ENCODE measurements around the gene OTULIN.

The OTULIN gene

GRCh38 chr5:14721990-14722656, 57.6 kb downstream of the OTULIN start:
- no peak for DNase-seq (ENCODE audit: low read depth)

GRCh38 chr5:14722923-14723322, 58.4 kb downstream of the OTULIN start:
- DNase-seq (ENCODE audit: low read depth): no peak

- DNase-seq (ENCODE audit: low read depth): no peak
Measured at GRCh38 chr5:14723701-14724132, 59.2 kb downstream of the OTULIN start.

GRCh38 chr5:14724633-14725032, 60.1 kb downstream of the OTULIN start:
- no peak for DNase-seq (ENCODE audit: low read depth)

GRCh38 chr5:14726066-14726838, 61.7 kb downstream of the OTULIN start:
- DNase-seq (ENCODE audit: low read depth): no peak

GRCh38 chr5:14727428-14727865, 62.9 kb downstream of the OTULIN start:
- DNase-seq (ENCODE audit: low read depth): no peak

- DNase-seq (ENCODE audit: low read depth): no peak
Measured at GRCh38 chr5:14727928-14728458, 63.5 kb downstream of the OTULIN start.

- no peak for DNase-seq (ENCODE audit: low read depth)
Measured at GRCh38 chr5:14728459-14728938, 64.0 kb downstream of the OTULIN start.

- DNase-seq (ENCODE audit: low read depth): no peak
Measured at GRCh38 chr5:14729448-14730385, 65.2 kb downstream of the OTULIN start.

GRCh38 chr5:14730466-14730865, 65.9 kb downstream of the OTULIN start:
- DNase-seq (ENCODE audit: low read depth): no peak

GRCh38 chr5:14730881-14731280, 66.4 kb downstream of the OTULIN start:
- no peak for DNase-seq (ENCODE audit: low read depth)

- DNase-seq (ENCODE audit: low read depth): no peak
Measured at GRCh38 chr5:14732991-14733390, 68.5 kb downstream of the OTULIN start.

GRCh38 chr5:14733661-14734060, 69.1 kb downstream of the OTULIN start:
- DNase-seq (ENCODE audit: low read depth): no peak

GRCh38 chr5:14734396-14734795, 69.9 kb downstream of the OTULIN start:
- no peak for DNase-seq (ENCODE audit: low read depth)

GRCh38 chr5:14735944-14736343, 71.4 kb downstream of the OTULIN start:
- no peak for DNase-seq (ENCODE audit: low read depth)

GRCh38 chr5:14737291-14737690, 72.8 kb downstream of the OTULIN start:
- DNase-seq (ENCODE audit: low read depth): no peak

GRCh38 chr5:14738050-14738449, 73.5 kb downstream of the OTULIN start:
- no peak for DNase-seq (ENCODE audit: low read depth)

- no peak for DNase-seq (ENCODE audit: low read depth)
Measured at GRCh38 chr5:14739538-14739937, 75.0 kb downstream of the OTULIN start.

- DNase-seq (ENCODE audit: low read depth): no peak
Measured at GRCh38 chr5:14739981-14740380, 75.5 kb downstream of the OTULIN start.

- DNase-seq (ENCODE audit: low read depth): no peak
Measured at GRCh38 chr5:14741131-14741530, 76.6 kb downstream of the OTULIN start.

GRCh38 chr5:14741801-14742440, 77.4 kb downstream of the OTULIN start:
- DNase-seq (ENCODE audit: low read depth): no peak

Measured in GM04504 (cell line).